ENCODE data around the gene PHF1. TPM values are rescaled to one million over a fixed set of nuclear protein-coding genes. Genes with fewer than 3 reads are reported as not detected.
"Not testable (repeated sequence)": the region's sequence is repeated elsewhere in the genome, so short reads cannot be mapped to it uniquely, and the experiment has no call there.

Gene PHF1
- total RNA-seq, 1 donor from 2014 or later = 13.7 TPM

DNA sequence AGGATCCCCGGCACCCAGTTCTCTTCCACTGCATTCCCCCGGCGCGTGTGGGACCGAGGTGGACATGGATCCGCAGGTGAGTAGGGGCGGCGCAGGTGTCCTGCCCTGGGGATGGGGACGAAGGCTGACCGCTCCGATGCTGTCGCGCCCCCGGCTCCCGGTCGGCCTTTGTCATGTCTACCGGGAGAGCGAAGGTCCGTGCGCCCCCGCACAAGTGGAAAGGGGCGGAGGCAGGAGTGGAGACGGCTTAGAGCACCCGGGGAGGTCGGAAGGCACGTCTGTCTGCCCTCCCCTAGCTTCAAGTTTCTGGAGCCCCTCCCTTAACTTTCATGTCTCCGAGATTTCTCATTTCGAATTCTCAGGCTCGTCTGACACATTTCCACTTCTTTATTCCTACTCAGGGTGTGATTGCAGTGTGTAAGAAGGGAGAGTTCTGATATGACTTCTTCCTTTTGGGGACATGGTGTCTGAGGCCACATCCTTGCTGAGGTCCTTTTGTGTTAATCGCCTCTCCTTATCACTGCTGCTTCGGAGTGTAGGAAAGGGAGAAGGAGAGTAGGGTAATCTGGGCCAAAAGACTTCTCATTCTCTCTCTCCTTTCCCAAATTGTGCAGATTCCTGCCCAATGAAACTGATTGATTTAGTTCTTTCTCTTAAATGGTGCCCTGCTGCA is 18.8 kb upstream of the PHF1 start:
- DNase-seq = peak; percentile 19

DNA sequence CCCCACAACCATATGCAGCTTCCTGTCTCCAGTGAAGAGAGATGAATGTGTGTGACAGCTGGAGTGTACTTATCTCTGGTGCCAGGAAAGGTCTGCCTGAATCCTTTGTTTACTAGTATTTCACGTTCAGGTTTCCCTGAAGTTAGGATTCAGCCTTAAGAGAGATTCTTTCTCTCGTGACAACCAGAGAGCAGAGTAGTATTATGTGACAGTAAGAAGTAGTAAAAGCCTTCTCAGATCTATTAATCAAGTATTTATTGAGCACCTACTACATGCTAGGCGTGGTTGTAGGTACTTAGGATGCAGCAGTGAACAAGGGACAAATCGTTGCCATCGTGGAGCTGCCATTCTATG is 18.2 kb upstream of the PHF1 start:
- no peak for DNase-seq

DNA sequence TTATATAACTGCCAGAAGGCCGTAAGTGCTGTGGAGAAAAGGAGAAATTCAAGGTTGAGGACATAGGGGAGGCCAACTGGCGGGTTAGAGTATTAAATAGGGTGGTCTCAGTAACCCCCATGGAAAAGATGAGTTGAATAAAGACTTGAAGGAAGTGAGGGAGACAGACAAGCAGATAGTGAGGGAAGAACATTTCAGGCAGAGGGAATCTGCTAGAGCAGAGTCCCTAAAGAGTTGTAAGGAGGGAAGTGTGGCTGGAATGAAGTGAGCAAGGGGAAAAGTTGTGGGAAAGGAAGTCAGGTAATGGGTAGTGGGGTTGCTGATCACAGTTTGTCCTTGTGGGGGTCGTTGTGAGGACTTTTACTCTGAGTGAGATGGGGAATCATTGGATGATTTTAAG is 17.8 kb upstream of the PHF1 start:
- no peak for DNase-seq

DNA sequence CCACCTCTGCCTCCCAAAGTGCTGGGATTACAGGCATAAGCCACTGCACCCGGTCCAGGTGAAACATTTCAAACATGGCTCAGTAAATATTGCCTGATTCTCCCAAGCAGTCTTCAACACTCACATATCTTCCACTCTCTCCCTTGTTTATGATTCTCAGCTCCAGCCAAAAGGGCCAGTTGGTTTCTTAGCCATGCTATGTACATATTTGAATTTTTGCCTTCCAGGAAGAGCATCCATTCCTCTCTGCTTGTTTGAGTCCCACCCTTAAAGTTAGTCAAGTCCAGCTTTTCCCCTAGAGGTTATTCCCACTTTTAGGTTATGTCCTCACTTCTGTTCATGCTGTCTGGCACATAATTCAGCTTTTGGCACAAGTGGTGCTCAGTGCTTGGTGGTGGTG is 13.3 kb upstream of the PHF1 start:
- DNase-seq = no peak

DNA sequence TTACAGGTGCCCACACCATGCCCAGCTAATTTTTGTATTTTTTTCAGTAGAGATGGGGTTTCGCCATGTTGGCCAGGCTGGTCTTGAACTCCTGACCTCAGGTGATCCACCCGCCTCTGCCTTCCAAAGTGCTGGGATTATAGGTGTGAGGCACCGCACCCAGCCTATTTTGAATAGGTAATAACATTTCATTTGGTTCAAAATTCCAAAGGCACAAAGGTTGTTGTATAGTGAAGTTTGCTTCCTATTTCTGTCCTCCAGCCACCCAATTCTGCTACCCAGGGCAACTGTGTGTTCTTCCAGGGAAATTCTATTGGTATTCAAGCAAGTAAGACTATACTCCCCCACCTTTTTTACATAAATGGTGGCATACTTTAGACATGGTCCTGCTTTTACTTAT is 12.2 kb upstream of the PHF1 start:
- not testable (repeated sequence) for DNase-seq

DNA sequence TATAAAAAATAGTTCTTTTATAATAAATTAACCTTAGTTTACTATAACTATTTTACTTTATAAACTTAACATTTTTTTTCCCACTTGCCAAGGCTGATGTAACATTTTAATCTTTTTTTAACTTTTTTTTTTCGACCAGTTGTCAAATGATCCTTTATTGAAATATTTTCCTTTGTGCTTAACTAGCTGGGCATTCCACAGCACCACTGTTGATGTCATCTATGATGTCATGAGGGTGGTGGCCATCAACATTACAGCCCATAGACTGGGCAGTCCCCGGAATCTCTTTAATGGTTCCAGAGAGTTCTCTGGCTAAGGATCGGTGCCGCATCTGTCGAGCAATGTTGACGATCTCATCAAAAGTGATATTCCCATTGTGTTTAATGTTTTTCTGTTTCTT is 10.9 kb upstream of the PHF1 start:
- DNase-seq = not testable (repeated sequence)

DNA sequence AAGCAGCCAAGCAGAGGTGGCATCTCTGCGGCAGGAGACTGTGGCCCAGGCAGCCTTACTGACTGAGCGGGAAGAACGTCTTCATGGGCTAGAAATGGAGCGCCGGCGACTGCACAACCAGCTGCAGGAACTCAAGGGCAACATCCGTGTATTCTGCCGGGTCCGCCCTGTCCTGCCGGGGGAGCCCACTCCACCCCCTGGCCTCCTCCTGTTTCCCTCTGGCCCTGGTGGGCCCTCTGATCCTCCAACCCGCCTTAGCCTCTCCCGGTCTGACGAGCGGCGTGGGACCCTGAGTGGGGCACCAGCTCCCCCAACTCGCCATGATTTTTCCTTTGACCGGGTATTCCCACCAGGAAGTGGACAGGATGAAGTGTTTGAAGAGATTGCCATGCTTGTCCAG is 5.9 kb upstream of the PHF1 start:
- DNase-seq = no peak

DNA sequence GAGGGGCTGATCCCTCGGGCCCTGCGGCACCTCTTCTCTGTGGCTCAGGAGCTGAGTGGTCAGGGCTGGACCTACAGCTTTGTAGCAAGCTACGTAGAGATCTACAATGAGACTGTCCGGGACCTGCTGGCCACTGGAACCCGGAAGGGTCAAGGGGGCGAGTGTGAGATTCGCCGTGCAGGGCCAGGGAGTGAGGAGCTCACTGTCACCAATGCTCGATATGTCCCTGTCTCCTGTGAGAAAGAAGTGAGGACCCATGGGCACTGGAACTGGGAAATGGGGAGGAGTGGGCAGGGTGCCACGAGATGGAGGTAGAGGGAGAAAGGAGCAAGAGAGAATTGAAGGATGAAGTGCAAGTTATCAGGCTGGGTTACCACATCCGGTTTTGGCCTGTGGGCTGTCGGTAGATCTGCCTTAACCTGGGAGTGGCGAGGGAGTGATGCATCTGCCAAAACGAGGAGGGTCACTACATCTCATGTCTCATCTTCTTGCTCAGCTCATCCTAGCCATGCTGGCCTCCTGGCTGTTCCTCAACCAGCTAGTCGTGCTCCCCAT is 5.4 kb upstream of the PHF1 start:
- DNase-seq = no peak

DNA sequence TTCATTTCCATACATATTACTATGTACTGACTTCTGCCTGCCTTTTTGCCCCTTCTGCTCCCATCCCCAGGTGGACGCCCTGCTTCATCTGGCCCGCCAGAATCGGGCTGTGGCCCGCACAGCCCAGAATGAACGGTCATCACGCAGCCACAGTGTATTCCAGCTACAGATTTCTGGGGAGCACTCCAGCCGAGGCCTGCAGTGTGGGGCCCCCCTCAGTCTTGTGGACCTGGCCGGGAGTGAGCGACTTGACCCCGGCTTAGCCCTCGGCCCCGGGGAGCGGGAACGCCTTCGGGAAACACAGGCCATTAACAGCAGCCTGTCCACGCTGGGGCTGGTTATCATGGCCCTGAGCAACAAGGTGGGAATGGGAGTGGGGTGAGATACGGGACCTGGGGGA is 4.7 kb upstream of the PHF1 start:
- no peak for DNase-seq

DNA sequence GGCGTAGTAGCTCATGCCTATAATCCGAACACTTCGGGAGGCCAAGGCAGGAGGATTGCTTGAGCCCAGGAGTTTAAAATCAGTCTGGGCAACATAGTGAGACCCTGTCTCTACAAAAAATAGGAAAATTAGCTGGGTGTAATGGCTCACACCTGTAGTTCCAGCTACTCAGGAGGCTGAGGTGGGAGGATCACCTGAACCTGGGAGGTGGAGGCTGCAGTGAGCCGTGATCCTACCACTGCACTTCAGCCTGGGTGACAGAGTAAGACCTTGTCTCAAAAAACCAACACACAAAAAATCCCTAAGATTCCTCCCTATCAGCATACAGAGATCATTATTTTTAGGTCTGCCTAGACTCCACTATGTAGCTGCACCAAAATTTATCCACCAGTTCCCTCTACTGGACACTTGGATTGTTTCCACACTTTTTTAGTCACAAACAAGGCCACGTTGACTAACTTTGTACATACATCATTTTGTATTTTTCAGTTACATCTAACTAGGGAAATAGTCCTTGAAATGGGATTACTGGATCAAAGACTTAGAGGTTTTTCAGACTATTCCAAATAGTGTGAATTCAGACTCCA is 3.6 kb upstream of the PHF1 start:
- DNase-seq = no peak

DNA sequence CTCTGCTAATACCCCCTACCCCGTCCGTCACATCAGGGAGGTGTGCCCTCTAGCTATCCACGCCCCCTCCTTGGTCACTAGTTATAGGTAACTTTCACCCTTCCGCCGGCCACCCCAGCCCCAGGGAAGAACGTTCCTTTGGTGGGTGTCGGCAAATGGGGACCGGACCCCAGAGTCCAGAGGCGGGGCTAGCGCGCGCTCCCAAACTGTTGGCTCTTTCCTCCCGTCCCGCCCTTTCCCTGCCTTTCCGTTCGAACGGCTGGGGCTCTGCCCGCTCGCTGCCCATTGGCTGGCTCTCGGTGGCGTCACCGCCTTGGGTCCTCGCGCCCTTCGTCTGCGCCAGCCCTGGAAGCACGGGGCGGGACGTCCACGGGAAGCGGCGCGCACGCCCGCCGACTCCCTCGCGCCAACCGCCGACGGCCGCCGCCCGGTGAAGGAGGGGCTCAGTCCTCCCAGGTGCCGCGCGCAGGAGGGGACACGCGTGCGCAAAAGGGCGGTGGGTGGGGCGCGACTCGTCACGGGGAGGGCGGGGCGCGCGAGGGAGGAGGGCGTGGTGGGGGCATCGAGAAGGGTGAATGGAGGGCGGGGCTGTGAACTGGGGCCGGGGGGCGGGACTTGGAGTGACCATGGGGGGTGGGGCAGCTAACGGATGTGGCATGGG is 634 bp upstream of the PHF1 start:
- peak; percentile 96 for DNase-seq

DNA sequence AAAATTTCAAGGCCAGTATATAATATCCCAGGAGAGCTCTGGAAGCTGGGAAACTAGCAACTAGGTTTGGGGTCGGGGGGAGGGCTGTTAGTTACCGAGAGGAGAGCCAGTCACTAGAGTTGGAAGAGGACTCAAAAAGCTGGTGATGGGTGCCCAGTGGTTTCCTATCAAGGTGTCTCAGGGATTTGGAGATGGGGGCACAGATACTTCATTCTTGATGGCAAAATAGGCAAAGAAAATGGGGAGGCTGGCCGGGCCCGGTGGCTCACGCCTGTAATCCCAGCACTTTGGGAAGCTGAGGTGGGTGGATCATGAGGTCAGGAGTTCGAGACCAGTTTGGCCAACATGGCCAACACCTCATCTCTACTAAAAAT is 805 bp downstream of the PHF1 start:
- DNase-seq = no peak

DNA sequence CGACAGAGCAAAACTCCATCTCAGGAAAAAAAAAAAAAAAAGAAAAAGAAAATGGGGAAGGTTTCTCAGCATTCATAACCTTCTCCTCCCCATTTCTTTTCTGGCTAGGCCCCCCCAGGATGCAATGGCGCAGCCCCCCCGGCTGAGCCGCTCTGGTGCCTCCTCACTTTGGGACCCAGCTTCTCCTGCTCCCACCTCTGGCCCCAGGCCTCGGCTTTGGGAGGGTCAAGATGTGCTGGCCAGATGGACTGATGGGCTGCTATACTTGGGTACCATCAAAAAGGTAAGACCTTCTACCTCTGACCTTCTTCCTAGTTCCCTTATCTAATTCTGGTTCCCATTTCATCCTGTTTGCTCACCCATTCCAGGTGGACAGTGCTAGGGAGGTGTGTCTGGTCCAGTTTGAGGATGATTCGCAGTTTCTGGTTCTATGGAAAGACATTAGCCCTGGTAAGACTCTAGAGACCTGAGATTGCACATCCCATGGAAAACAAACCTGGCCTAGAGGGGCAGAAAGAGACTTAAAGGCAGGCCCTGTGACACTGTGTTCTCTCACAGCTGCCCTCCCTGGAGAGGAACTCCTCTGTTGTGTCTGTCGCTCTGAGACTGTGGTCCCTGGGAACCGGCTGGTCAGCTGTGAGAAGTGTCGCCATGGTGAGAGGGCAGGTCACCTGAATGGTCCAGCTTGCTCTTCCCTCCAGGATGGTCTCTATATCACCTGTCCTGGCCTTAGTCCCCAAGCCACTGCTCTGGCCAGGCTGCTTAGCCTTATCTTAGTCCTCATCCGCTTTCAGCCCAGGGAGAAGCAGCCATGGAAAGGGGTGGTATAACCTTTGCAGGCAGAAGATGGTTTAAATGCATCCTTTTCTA is 1.6 kb downstream of the PHF1 start:
- DNase-seq = no peak

DNA sequence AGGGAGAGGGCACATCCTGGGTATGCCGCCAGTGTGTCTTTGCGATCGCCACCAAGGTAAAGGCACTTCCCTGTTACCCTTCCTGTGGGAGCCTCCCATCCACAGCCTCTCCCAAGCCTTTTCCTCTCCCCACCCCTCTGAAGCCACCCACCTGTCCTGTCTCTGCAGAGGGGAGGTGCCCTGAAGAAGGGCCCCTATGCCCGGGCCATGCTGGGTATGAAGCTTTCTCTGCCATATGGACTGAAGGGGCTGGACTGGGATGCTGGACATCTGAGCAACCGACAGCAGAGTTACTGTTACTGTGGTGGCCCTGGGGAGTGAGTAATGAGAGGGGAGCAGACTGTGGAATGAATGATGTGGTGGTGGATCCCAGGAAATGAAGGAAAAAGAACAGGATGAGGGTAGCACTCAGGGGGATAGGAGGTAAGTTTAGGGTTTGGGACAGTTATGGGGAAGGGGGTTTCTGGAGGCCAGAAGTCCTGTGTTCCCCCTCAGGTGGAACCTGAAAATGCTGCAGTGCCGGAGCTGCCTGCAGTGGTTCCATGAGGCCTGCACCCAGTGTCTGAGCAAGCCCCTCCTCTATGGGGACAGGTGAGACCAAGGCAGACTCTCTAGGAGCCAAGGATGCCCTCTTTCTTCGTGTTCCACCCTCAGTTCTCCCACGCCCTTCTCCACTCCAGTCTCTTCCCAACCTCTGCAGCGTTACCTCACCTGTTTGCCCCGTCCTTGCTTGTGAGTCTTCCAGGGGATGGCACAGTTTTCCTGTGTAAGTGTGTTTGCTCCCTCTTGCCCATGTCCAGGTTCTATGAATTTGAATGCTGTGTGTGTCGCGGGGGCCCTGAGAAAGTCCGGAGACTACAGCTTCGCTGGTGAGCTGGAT is 2.7 kb downstream of the PHF1 start:
- no peak for DNase-seq

DNA sequence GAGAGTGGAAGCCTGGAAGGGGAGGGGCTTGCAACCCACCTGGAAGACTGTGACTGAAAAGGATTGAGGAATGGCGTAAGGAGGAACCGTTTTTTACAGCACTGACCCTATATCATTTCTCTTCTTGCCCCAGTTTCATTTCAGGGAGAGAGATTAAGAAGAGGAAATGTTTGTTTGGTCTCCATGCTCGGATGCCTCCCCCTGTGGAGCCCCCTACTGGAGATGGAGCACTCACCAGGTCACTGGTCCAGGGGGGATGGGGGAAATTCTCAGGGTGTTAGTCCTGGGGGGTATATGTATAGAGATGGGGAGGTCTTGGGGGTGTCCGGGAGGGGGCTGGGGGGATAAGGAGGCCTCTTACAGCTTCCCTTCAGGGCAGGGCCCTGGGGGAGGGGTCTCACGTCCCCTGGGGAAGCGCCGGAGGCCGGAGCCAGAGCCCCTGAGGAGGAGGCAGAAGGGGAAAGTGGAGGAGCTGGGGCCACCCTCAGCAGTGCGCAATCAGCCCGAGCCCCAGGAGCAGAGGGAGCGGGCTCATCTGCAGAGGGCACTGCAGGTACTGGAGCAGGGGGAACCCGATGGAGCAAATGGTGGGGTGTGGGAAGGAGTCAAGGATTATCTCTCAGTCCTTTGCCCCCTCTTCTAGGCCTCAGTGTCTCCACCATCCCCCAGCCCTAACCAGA is 3.9 kb downstream of the PHF1 start:
- no peak for DNase-seq

DNA sequence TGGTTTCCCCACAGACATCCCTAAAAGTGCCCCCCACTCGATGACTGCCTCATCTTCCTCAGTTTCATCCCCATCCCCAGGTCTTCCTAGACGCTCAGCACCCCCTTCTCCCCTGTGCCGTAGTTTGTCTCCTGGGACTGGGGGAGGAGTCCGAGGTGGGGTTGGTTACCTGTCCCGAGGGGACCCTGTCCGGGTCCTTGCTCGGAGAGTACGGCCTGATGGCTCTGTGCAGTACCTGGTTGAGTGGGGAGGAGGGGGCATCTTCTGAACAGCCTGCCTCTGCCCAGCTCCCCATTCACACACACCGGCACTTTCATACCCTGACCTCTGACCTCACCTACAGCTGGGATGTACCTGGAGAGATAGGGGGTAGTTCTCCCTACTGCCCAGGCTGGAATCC is 5.0 kb downstream of the PHF1 start:
- no peak for DNase-seq

DNA sequence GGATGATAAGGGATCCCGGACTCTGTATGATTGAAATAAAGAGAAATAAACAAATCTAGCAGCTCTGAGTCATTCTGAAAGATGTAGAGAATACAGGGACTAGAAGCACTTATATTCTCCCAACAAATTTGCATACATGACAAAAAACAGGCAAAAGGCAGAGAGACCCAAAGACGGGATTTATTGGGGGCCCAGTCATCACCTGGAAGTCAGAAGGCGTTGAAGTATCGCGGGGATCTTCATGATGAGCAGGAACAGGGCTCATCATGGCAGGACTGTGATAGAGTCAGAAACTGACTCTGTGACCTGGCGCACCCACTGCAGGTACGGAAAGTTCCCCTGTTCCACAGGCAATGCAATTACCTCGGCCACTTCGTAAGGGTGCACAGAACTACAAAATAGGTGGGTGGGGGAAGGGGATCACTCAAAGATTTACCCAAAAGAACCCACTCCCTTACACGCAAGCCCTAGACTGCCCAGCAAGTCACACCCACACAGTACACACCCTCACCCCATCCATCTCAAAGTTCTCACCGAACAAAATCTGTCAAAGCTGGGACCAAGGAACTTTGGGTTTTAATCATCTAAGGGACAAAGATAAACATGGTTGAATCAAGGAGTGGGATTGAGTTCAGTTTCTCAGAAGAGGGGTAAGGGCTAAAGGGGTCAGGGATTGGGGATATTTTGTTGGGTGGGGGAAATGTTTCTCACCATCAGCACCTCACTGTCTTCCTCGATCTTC is 5.7 kb downstream of the PHF1 start:
- no peak for DNase-seq

DNA sequence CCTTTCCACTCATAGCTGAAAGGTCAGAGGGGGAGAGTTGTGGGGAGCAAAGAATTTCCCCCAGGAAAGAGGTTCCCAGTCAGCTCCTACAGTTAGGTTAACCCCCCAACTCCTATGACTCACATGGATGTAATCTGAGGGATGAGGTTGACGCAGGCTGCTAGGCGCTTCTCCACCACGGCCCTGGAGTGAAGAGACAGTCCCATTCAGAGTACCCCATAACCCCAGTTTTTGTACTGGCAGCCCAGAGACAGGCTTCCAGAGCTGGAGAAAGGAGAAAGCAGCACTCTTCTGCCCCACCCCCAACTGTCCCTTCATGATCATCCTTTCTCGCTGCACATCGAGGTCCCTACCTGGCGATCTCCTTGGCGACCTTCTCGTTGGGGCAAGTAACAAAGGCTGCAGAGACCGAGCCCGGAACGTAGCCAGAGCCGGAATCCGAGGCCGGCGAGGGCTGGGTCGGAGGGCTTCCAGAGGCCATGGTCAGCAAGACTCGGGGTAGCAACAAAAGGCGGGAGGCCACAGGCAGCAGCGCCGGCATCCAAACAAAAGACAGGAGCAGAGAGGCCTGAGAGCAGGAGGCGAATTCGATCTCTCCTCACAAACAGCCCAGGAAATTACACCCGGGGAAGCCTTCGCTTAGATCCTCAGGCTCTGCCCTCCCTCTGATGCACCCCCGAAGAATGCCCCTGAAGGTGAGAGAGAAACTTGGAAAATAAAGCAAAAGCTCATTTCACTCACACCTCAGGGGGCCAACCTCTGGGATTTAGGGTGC is 6.5 kb downstream of the PHF1 start:
- DNase-seq = no peak

DNA sequence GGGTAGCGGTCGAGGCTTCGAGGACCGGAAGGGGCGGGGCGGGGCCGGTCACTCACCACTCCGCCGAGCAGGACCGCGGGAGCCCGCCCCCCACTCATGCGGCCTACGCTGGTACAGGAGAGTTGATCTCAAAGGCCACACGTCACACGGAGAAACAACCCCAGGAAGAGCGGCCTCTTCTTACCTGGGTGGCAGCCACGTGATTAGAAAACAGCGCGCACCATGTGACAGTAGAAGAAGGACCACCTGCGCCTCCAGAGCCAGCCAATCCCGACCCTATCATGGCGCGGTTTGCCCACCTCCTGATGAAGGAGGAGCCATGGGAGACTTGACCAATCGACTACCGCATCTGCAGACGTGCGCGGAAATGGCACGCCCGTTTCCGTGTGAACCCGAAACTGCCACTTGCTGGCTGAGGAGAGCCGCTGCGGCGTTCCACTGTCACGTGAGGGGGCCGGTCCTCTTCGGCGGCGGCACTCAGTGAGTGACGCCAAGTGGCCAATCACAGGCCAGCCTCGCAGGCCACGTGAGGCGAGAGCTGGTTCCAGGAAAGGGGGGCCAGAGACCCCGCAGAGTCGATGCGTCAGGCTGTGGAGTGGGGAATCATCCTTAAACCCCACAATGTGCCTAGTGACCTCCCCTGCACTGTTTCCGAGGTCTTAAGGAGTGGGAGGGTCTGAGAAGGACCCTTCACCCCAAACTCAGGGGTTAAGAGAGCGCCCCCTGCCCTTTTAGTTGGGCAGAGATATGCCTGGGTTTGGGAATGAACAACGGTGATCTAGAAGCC is 7.3 kb downstream of the PHF1 start, which contains the start of gene CUTA:
CUTA (minus strand) TSS at position 205 of the 787 bp plus-strand sequence; CDS start at position 98, 107 bp downstream.
- peak; percentile 100 for DNase-seq

Measured in skin of body (tissue), 2 donors.